H1 (cell line): ENCODE data around the gene ARHGEF10L. TPM values are rescaled to one million over a fixed set of nuclear protein-coding genes. Genes with fewer than 3 reads are reported as not detected.

Source experiments
- CTCF ChIA-PET: fragments of 300-600 bp; sonication (Branson Sonifier 250); formaldehyde crosslinking; loops from one replicate; lab custom pipeline; 2021; ENCODE audit not compliant: partially characterized antibody; lab: Charles Lee
- POLR2A ChIA-PET: fragments of 300-600 bp; sonication (Branson Sonifier 250); formaldehyde crosslinking; loops from one replicate; lab custom pipeline; 2021; ENCODE audit warnings: inconsistent platforms; ENCODE audit not compliant: partially characterized antibody; lab: Charles Lee
- DNase-seq, 2 experiments: peaks; one replicate each; pipeline versions ENCODE4 v3.0.0 to v3.0.0-alpha.2; 2010 to 2022; ENCODE audit warnings: low spot score in 2 of 2, low read depth in 1 of 2, mixed read lengths in 1 of 2
- FAIRE-seq: peaks from 2 replicates; lab custom pipeline; 2011; peaks lifted over from hg19 to GRCh38; lab: Jason Lieb, UNC
- H2AFZ ChIP-seq: 2 replicates; pipeline ENCODE4 v1.8.1; 2012; ENCODE audit warnings: low read length, inconsistent platforms
- H2AK5ac ChIP-seq: 2 replicates; pipeline ENCODE4 v1.6.1; 2013; ENCODE audit warnings: low read depth, low read length
- H2BK120ac ChIP-seq: replicated peaks from 2 replicates; pipeline ENCODE3; 2013; ENCODE audit warnings: low read depth, low read length, inconsistent platforms
- H2BK12ac ChIP-seq: 2 replicates; pipeline ENCODE4 v1.6.1; 2013; ENCODE audit warnings: low read depth, low read length
- H2BK15ac ChIP-seq: 2 replicates; pipeline ENCODE4 v1.6.1; 2013; ENCODE audit warnings: low read length
- H2BK20ac ChIP-seq: 2 replicates; pipeline ENCODE4 v1.6.1; 2013; ENCODE audit warnings: low read length
- H2BK5ac ChIP-seq: 2 replicates; pipeline ENCODE4 v1.6.1; 2013; ENCODE audit warnings: low read depth, low read length
- H3K14ac ChIP-seq: 2 replicates; pipeline ENCODE4 v1.6.1; 2013; ENCODE audit warnings: inconsistent platforms; ENCODE audit not compliant: insufficient read length
- H3K18ac ChIP-seq: 2 replicates; pipeline ENCODE4 v1.6.1; 2013; ENCODE audit warnings: low read length; ENCODE audit errors: extremely low read depth
- H3K23ac ChIP-seq: 2 replicates; pipeline ENCODE4 v1.6.1; 2013; ENCODE audit warnings: inconsistent platforms; ENCODE audit not compliant: insufficient read length
- H3K23me2 ChIP-seq: 2 replicates; pipeline ENCODE4 v1.6.1; 2013; ENCODE audit warnings: low read depth, low read length
- H3K27ac ChIP-seq: 2 replicates; pipeline ENCODE4 v1.6.1; 2011; ENCODE audit warnings: low read depth, low read length, inconsistent platforms
- H3K27me3 ChIP-seq, 4 experiments: replicated peaks in 1 of 4; 1 replicate in 1 of 4; 2 replicates in 3 of 4; pipeline versions ENCODE4 v1.6.1 to v1.8.1; 2011 to 2013; ENCODE audit warnings: low read length in 3 of 4, mild to moderate bottlenecking in 3 of 4, inconsistent platforms in 2 of 4, mixed read lengths in 2 of 4, moderate library complexity in 1 of 4; ENCODE audit not compliant: control insufficient read depth in 3 of 4, insufficient read depth in 3 of 4; ENCODE audit errors: extremely low read depth in 1 of 4
- H3K36me3 ChIP-seq, 4 experiments: 2 replicates each; pipeline versions ENCODE4 v1.6.1 to v1.8.1; 2011 to 2013; ENCODE audit warnings: mild to moderate bottlenecking in 4 of 4, low read length in 3 of 4, moderate library complexity in 2 of 4, control low read depth in 1 of 4, inconsistent platforms in 1 of 4; ENCODE audit not compliant: insufficient read depth in 4 of 4, control insufficient read depth in 2 of 4
- H3K4ac ChIP-seq: replicated peaks from 2 replicates; pipeline ENCODE3; 2013; ENCODE audit warnings: low read length, low read depth, mixed read lengths, inconsistent platforms; ENCODE audit not compliant: insufficient read length
- H3K4me1 ChIP-seq, 4 experiments: replicated peaks in 1 of 4; 1 replicate in 1 of 4; 2 replicates in 3 of 4; pipeline versions ENCODE4 v1.6.1 to v1.8.1; 2011 to 2013; ENCODE audit warnings: low read length in 3 of 4, inconsistent platforms in 2 of 4, mixed read lengths in 1 of 4; ENCODE audit not compliant: insufficient read depth in 4 of 4, control insufficient read depth in 3 of 4
- H3K4me2 ChIP-seq, 2 experiments: 2 replicates each; pipeline versions ENCODE4 v1.6.1 to v1.8.1; 2011 to 2013; ENCODE audit warnings: low read depth in 2 of 2, low read length in 2 of 2, control low read depth in 1 of 2, inconsistent platforms in 1 of 2, mild to moderate bottlenecking in 1 of 2; ENCODE audit not compliant: insufficient read depth in 1 of 2
- H3K4me3 ChIP-seq, 4 experiments: fragments of 200-600, 300-600 bp in 1 of 4; sonication (generic), shearing (Covaris generic), sonication (Bioruptor Twin) in 1 of 4; 2 replicates each; pipeline versions ENCODE4 v1.5.1 to v1.8.1; 2011 to 2016; ENCODE audit warnings: low read length in 4 of 4, low read depth in 3 of 4, control low read depth in 2 of 4, inconsistent platforms in 2 of 4, mild to moderate bottlenecking in 2 of 4, mixed read lengths in 1 of 4, moderate library complexity in 1 of 4; ENCODE audit not compliant: insufficient read depth in 2 of 4; ENCODE audit errors: extremely low read depth in 1 of 4
- H3K56ac ChIP-seq: replicated peaks from 2 replicates; pipeline ENCODE3; 2013; ENCODE audit warnings: low read depth, mild to moderate bottlenecking, mixed read lengths, low read length, inconsistent platforms; ENCODE audit not compliant: insufficient read length
- H3K79me1 ChIP-seq: 2 replicates; pipeline ENCODE4 v1.6.1; 2013; ENCODE audit warnings: low read depth, low read length, control low read depth
- H3K79me2 ChIP-seq, 2 experiments: 2 replicates each; pipeline versions ENCODE4 v1.6.1 to v1.8.1; 2012 to 2013; ENCODE audit warnings: low read length in 2 of 2, mild to moderate bottlenecking in 2 of 2, inconsistent platforms in 1 of 2; ENCODE audit not compliant: insufficient read depth in 2 of 2, control insufficient read depth in 1 of 2
- H3K9ac ChIP-seq, 4 experiments: replicated peaks in 1 of 4; 1 replicate in 1 of 4; 2 replicates in 3 of 4; pipeline versions ENCODE4 v1.6.1 to v1.8.1; 2011 to 2013; ENCODE audit warnings: low read depth in 3 of 4, low read length in 3 of 4, control low read depth in 2 of 4, mild to moderate bottlenecking in 2 of 4, moderate library complexity in 2 of 4, inconsistent platforms in 1 of 4; ENCODE audit errors: extremely low read depth in 1 of 4
- H3K9me3 ChIP-seq, 2 experiments: 2 replicates each; pipeline versions ENCODE4 v1.6.1 to v1.8.1; 2012 to 2013; ENCODE audit warnings: mild to moderate bottlenecking in 2 of 2, moderate library complexity in 2 of 2, control low read depth in 1 of 2, inconsistent platforms in 1 of 2, low read depth in 1 of 2, low read length in 1 of 2, mixed read lengths in 1 of 2; ENCODE audit not compliant: insufficient read depth in 2 of 2
- H4K20me1 ChIP-seq, 2 experiments: replicated peaks in 1 of 2; 2 replicates each; pipeline versions ENCODE3 to v1.8.1; 2011 to 2013; ENCODE audit warnings: inconsistent platforms in 2 of 2, low read length in 2 of 2, mild to moderate bottlenecking in 1 of 2; ENCODE audit not compliant: insufficient read depth in 2 of 2, control insufficient read depth in 1 of 2
- H4K5ac ChIP-seq: 2 replicates; pipeline ENCODE4 v1.6.1; 2013; ENCODE audit warnings: low read length, low read depth, mixed read lengths, inconsistent platforms; ENCODE audit not compliant: insufficient read length
- H4K8ac ChIP-seq: 2 replicates; pipeline ENCODE4 v1.8.0; 2013; ENCODE audit warnings: mild to moderate bottlenecking, moderate library complexity, low read length, inconsistent platforms; ENCODE audit not compliant: insufficient read depth; ENCODE audit errors: extremely low read depth
- H4K91ac ChIP-seq: replicated peaks from 2 replicates; pipeline ENCODE3; 2013; ENCODE audit warnings: low read length, mixed read lengths, inconsistent platforms; ENCODE audit not compliant: insufficient read length
- EGR1 ChIP-seq: IDR thresholded peaks from 2 replicates; pipeline ENCODE4 v1.6.1; 2011; ENCODE audit warnings: low read depth, low read length, borderline replicate concordance
- HDAC2 ChIP-seq, 2 experiments: fragments of 300-600 bp in 1 of 2; sonication (generic) in 1 of 2; IDR thresholded peaks; 2 replicates each; pipeline ENCODE4 v1.6.1; 2011 to 2012; ENCODE audit warnings: low read depth in 2 of 2, low read length in 2 of 2, mild to moderate bottlenecking in 2 of 2, moderate library complexity in 2 of 2, borderline replicate concordance in 1 of 2, inconsistent platforms in 1 of 2
- RAD21 ChIP-seq, 2 experiments: IDR thresholded peaks in 1 of 2; conservative IDR thresholded peaks in 1 of 2; 2 replicates each; pipeline ENCODE4 v1.6.1; 2011; ENCODE audit warnings: low read depth in 2 of 2, low read length in 2 of 2, improper control_type of control experiment in 1 of 2, inconsistent platforms in 1 of 2, mild to moderate bottlenecking in 1 of 2, moderate library complexity in 1 of 2
- RBBP5 ChIP-seq: IDR thresholded peaks from 2 replicates; pipeline ENCODE4 v1.7.1; 2012; ENCODE audit warnings: low read depth, mild to moderate bottlenecking, inconsistent platforms, low read length, moderate library complexity, borderline replicate concordance
- SAP30 ChIP-seq: fragments of 300-600 bp; sonication (generic); IDR thresholded peaks from 2 replicates; pipeline ENCODE4 v1.7.1; 2012; ENCODE audit warnings: low read length, moderate library complexity, mild to moderate bottlenecking, inconsistent platforms; ENCODE audit not compliant: insufficient read depth, insufficient replicate concordance
- TAF1 ChIP-seq: IDR thresholded peaks from 2 replicates; pipeline ENCODE4 v1.6.1; 2011; ENCODE audit warnings: mild to moderate bottlenecking, low read depth, low read length
- polyA plus RNA-seq, 7 experiments: library from polyadenylated mRNA; depleted of rRNA in 3 of 7; stranded (reverse) in 5 of 7; unstranded in 2 of 7; fragments of >200 nt in 5 of 7; fragments of 200-250 nt in 2 of 7; gene quantifications; 1 replicate in 5 of 7; 2 replicates in 1 of 7; 4 replicates in 1 of 7; pipeline versions ENCODE4 v1.2.1 to v1.2.3, GENCODE V29; 2011 to 2013; ENCODE audit warnings: missing spikeins in 2 of 7, mixed read lengths in 2 of 7
- total RNA-seq: library from RNA; stranded (reverse); fragmentation: NEBNext Ultra II Directional; extraction: Animal tissue kit (Norgen Biotek cat#: 25700); gene quantifications from 2 replicates; pipeline ENCODE4 v1.2.1, GENCODE V29; 2021

ARHGEF10L gene
- total and polyA plus RNA-seq, 2 of the 8 experiments (the other 6 are each of a cell fraction or from before 2014, with no cell fraction given) = 33.6 to 39.6 TPM

DNA sequence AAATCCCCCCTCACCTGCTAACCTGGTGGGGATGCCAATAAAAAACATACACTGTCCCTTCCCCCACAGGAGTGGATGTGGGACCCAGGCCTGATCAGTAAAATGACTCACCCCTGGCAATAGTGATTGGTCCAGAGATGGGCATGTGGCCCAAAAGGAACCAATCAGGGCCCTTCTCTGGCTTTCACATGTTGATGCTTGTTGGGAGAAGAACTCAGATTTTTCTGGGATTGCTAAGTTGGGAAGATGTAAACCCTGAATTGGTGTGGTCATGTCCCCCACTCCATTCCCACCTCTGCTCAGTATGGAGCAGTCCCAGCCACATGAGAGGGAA lies 172.0 kb downstream of the ARHGEF10L start:
- Histone ChIP-seq H2BK120ac (no peak overlapping the region), H3K9me3 (peaks cover 4 to 17% of the 10 kb centered on the region in 2 experiments; a peak in 3 of 4 replicates), H4K5ac (no peak overlapping the region), H2AFZ (no peak overlapping the region), H2BK5ac (no peak overlapping the region), H3K18ac (no peak overlapping the region), H3K9ac (no peak overlapping the region), H3K56ac (no peak overlapping the region), H2BK20ac (no peak overlapping the region), H3K23ac (no peak overlapping the region), H3K23me2 (no peaks in the 10 kb centered on the region), H3K4me1 (no peaks in the 10 kb centered on the region), H2BK15ac (no peak overlapping the region), H3K79me1 (no peaks in the 10 kb centered on the region), H3K36me3 (no peaks in the 10 kb centered on the region), H4K20me1 (no peaks in the 10 kb centered on the region), H3K27me3 (peaks cover 0 to 2% (median 0%) of the 10 kb centered on the region in 4 experiments; a peak in 1 of 7 replicates), H3K4ac (no peak overlapping the region), H3K4me3 (no peak overlapping the region), H2AK5ac (no peak overlapping the region), H4K91ac (no peak overlapping the region), H2BK12ac (no peak overlapping the region), H3K4me2 (no peak overlapping the region), H4K8ac (no peak overlapping the region), H3K27ac (no peak overlapping the region), H3K79me2 (no peaks in the 10 kb centered on the region), H3K14ac (no peak overlapping the region)
- FAIRE-seq (no peak), DNase-seq (no peak)
- ChIA-PET POLR2A (no interaction called here), CTCF (interaction anchor here (0.6 to 3.3 kb wide), 3 partner anchors 41 to 115 kb away, joined by 3 to 17 read pairs (median 3); no protein-coding TSS in a partner anchor)
- TF ChIP-seq HDAC2 (IDR thresholded peaks at IDR 0.05; ENCODE audit: borderline replicate concordance in 1 of 2, low read depth in 2 of 2, low read length in 2 of 2) (no peak), RBBP5 (no peak), SAP30 (no peak), TAF1 (no peak), RAD21 (IDR thresholded peaks at IDR 0.05 in 1 of 2, conservative IDR thresholded peaks at IDR 0.05 in 1 of 2; ENCODE audit: low read depth in 2 of 2, low read length in 2 of 2) (no peak), EGR1 (no peak)
